ENCODE measurements around the gene INSIG1.

GRCh38 chr7:155317114-155317434 is 19.4 kb downstream of the INSIG1 start:
- TF ChIP-seq, protein P1, sequence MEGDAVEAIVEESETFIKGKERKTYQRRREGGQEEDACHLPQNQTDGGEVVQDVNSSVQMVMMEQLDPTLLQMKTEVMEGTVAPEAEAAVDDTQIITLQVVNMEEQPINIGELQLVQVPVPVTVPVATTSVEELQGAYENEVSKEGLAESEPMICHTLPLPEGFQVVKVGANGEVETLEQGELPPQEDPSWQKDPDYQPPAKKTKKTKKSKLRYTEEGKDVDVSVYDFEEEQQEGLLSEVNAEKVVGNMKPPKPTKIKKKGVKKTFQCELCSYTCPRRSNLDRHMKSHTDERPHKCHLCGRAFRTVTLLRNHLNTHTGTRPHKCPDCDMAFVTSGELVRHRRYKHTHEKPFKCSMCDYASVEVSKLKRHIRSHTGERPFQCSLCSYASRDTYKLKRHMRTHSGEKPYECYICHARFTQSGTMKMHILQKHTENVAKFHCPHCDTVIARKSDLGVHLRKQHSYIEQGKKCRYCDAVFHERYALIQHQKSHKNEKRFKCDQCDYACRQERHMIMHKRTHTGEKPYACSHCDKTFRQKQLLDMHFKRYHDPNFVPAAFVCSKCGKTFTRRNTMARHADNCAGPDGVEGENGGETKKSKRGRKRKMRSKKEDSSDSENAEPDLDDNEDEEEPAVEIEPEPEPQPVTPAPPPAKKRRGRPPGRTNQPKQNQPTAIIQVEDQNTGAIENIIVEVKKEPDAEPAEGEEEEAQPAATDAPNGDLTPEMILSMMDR (IDR thresholded peaks at IDR 0.05): no peak
- TF ChIP-seq POLR2A (IDR thresholded peaks at IDR 0.05): no peak

Data from esophagus squamous epithelium (tissue), 4 donors.